H9 (cell line): ENCODE measurements around the gene DHRS4L2. TPM values are rescaled to one million over a fixed set of nuclear protein-coding genes. Genes with fewer than 3 reads are reported as not detected.
A peak's percentile ranks its signal among the peaks of the same experiment; 100 is the strongest.
"Not testable (repeated sequence)": the region's sequence is repeated elsewhere in the genome, so short reads cannot be mapped to it uniquely, and the experiment has no call there.

Experiments
- DNase-seq: peaks from one replicate; pipeline ENCODE4 v3.0.0-alpha.2; 2017
- H2AFZ ChIP-seq: one replicate; pipeline ENCODE4 v1.6.1; 2013; ENCODE audit warnings: mild to moderate bottlenecking, low read length, control low read depth, moderate library complexity
- H2AK5ac ChIP-seq: 2 replicates; pipeline ENCODE4 v1.6.1; 2013; ENCODE audit warnings: low read length, control low read depth, mixed read lengths; ENCODE audit not compliant: insufficient read length
- H2BK120ac ChIP-seq: one replicate; pipeline ENCODE4 v1.6.1; 2013; ENCODE audit warnings: low read depth, mild to moderate bottlenecking, low read length, control low read depth, inconsistent platforms; ENCODE audit not compliant: poor library complexity, severe bottlenecking
- H2BK12ac ChIP-seq: 2 replicates; pipeline ENCODE4 v1.6.1; 2013; ENCODE audit warnings: low read length, control low read depth, mixed read lengths, low read depth; ENCODE audit not compliant: insufficient read length
- H2BK15ac ChIP-seq: 2 replicates; pipeline ENCODE4 v1.6.1; 2013; ENCODE audit warnings: low read depth, low read length, control low read depth
- H2BK20ac ChIP-seq: one replicate; pipeline ENCODE4 v1.6.1; 2013; ENCODE audit warnings: low read depth, mild to moderate bottlenecking, low read length, control low read depth, inconsistent platforms; ENCODE audit not compliant: poor library complexity, severe bottlenecking
- H2BK5ac ChIP-seq: 2 replicates; pipeline ENCODE4 v1.6.1; 2013; ENCODE audit warnings: low read length, control low read depth, mixed read lengths; ENCODE audit not compliant: insufficient read length
- H3K14ac ChIP-seq: 2 replicates; pipeline ENCODE4 v1.6.1; 2013; ENCODE audit warnings: low read length, control low read depth; ENCODE audit not compliant: insufficient read depth
- H3K18ac ChIP-seq: 2 replicates; pipeline ENCODE4 v1.6.1; 2013; ENCODE audit warnings: low read depth, mild to moderate bottlenecking, mixed read lengths, low read length, control low read depth; ENCODE audit not compliant: insufficient read length
- H3K23ac ChIP-seq: 2 replicates; pipeline ENCODE4 v1.6.1; 2013; ENCODE audit warnings: low read length, control low read depth, mixed read lengths, low read depth; ENCODE audit not compliant: insufficient read length
- H3K23me2 ChIP-seq: 2 replicates; pipeline ENCODE4 v1.6.1; 2013; ENCODE audit warnings: low read depth, mild to moderate bottlenecking, mixed read lengths, low read length, control low read depth; ENCODE audit not compliant: insufficient read length, poor library complexity, severe bottlenecking
- H3K27ac ChIP-seq: 2 replicates; pipeline ENCODE4 v1.5.1; 2013; ENCODE audit warnings: low read length, control low read depth, mixed read lengths, low read depth; ENCODE audit not compliant: insufficient read length
- H3K27me3 ChIP-seq: 2 replicates; pipeline ENCODE4 v1.6.1; 2013; ENCODE audit warnings: low read length, control low read depth, inconsistent platforms; ENCODE audit not compliant: insufficient read depth
- H3K4ac ChIP-seq: 2 replicates; pipeline ENCODE4 v1.6.1; 2013; ENCODE audit warnings: low read depth, mild to moderate bottlenecking, control low read depth, inconsistent platforms, low read length, moderate library complexity
- H3K4me1 ChIP-seq: 2 replicates; pipeline ENCODE4 v1.6.1; 2013; ENCODE audit warnings: low read length, control low read depth, inconsistent platforms; ENCODE audit not compliant: insufficient read depth
- H3K4me2 ChIP-seq: 2 replicates; pipeline ENCODE4 v1.6.1; 2013; ENCODE audit warnings: low read length, control low read depth, mixed read lengths; ENCODE audit not compliant: insufficient read length, insufficient read depth
- H3K56ac ChIP-seq: 2 replicates; pipeline ENCODE4 v1.6.1; 2013; ENCODE audit warnings: low read depth, mild to moderate bottlenecking, mixed read lengths, low read length, control low read depth; ENCODE audit not compliant: insufficient read length
- H3K79me1 ChIP-seq: 2 replicates; pipeline ENCODE4 v1.6.1; 2013; ENCODE audit warnings: low read depth, mild to moderate bottlenecking, moderate library complexity, low read length, control low read depth, inconsistent platforms; ENCODE audit not compliant: insufficient read depth, poor library complexity, severe bottlenecking
- H3K79me2 ChIP-seq: 2 replicates; pipeline ENCODE4 v1.6.1; 2013; ENCODE audit warnings: low read length, control low read depth, inconsistent platforms; ENCODE audit not compliant: insufficient read depth
- H3K9ac ChIP-seq: 2 replicates; pipeline ENCODE4 v1.6.1; 2013; ENCODE audit warnings: low read length, control low read depth, mixed read lengths; ENCODE audit not compliant: insufficient read length; ENCODE audit errors: extremely low read depth
- H3K9me3 ChIP-seq: one replicate; pipeline ENCODE4 v1.6.1; 2013; ENCODE audit warnings: low read depth, low read length, inconsistent platforms; ENCODE audit not compliant: control insufficient read depth
- H3T11ph ChIP-seq: one replicate; pipeline ENCODE4 v1.6.1; 2013; ENCODE audit warnings: mild to moderate bottlenecking, low read length, control low read depth, inconsistent platforms
- H4K20me1 ChIP-seq: one replicate; pipeline ENCODE4 v1.6.1; 2013; ENCODE audit not compliant: control insufficient read depth, insufficient read length, insufficient read depth
- H4K5ac ChIP-seq: 2 replicates; pipeline ENCODE4 v1.6.1; 2013; ENCODE audit warnings: low read depth, mild to moderate bottlenecking, mixed read lengths, low read length, control low read depth; ENCODE audit not compliant: insufficient read length
- H4K8ac ChIP-seq: replicated peaks from 2 replicates; pipeline ENCODE4 v1.6.1; 2013; ENCODE audit warnings: low read length, control low read depth, mixed read lengths, low read depth; ENCODE audit not compliant: insufficient read length
- H4K91ac ChIP-seq: 2 replicates; pipeline ENCODE4 v1.6.1; 2013; ENCODE audit warnings: low read depth, mild to moderate bottlenecking, moderate library complexity, mixed read lengths, low read length, control low read depth; ENCODE audit not compliant: insufficient read length
- H3K27ac Mint-ChIP-seq, 3 experiments: 2 replicates in 2 of 3; 3 replicates in 1 of 3; pipeline ENCODE4 v1.8.0; 2020 to 2021; ENCODE audit warnings: mixed read lengths in 3 of 3, mild to moderate bottlenecking in 1 of 3, moderate library complexity in 1 of 3
- H3K27me3 Mint-ChIP-seq: 2 replicates; pipeline ENCODE4 v1.8.0; 2021; ENCODE audit warnings: low read depth, mild to moderate bottlenecking, moderate library complexity, mixed read lengths
- H3K36me3 Mint-ChIP-seq, 3 experiments: 2 replicates in 2 of 3; 3 replicates in 1 of 3; pipeline ENCODE4 v1.8.0; 2020 to 2021; ENCODE audit warnings: low read depth in 3 of 3, mixed read lengths in 3 of 3; ENCODE audit not compliant: insufficient read depth in 1 of 3
- H3K4me1 Mint-ChIP-seq, 2 experiments: 2 replicates each; pipeline ENCODE4 v1.8.0; 2020; ENCODE audit warnings: mixed read lengths in 2 of 2
- H3K4me3 Mint-ChIP-seq, 2 experiments: 2 replicates in 1 of 2; 3 replicates in 1 of 2; pipeline ENCODE4 v1.8.0; 2020 to 2021; ENCODE audit warnings: mild to moderate bottlenecking in 2 of 2, mixed read lengths in 2 of 2, moderate library complexity in 1 of 2
- H3K9me3 Mint-ChIP-seq, 2 experiments: 2 replicates in 1 of 2; 3 replicates in 1 of 2; pipeline ENCODE4 v1.8.0; 2020; ENCODE audit warnings: mild to moderate bottlenecking in 2 of 2, mixed read lengths in 2 of 2, moderate library complexity in 1 of 2
- WGBS: extraction: QIAGEN DNeasy Blood & Tissue Kit; methylation state at CpG from one replicate; pipeline ENCODE4 v1.1.7; 2013; ENCODE audit warnings: missing lambda C conversion rate, low lambda C conversion rate, mixed read lengths; ENCODE audit not compliant: insufficient read length; ENCODE audit errors: extremely low coverage; 5-methylcytosine and 5-hydroxymethylcytosine counted together
- long read RNA-seq: library from polyadenylated mRNA; unstranded; transcript quantifications from one replicate; pipeline ENCODE4 v2.0.0, GENCODE V29; 2020
- total RNA-seq: library from RNA; stranded (reverse); gene quantifications from 2 replicates; pipeline ENCODE4 v1.2.1, GENCODE V29; 2021

The DHRS4L2 gene
- 9.7 and 10.2 TPM in 2 replicates for total RNA-seq
- long read RNA-seq, partial matches to known transcripts, result 0 of 15 reads
- long read RNA-seq, other reads (novel, unspliced or antisense), result 8 of 15 reads

DNA sequence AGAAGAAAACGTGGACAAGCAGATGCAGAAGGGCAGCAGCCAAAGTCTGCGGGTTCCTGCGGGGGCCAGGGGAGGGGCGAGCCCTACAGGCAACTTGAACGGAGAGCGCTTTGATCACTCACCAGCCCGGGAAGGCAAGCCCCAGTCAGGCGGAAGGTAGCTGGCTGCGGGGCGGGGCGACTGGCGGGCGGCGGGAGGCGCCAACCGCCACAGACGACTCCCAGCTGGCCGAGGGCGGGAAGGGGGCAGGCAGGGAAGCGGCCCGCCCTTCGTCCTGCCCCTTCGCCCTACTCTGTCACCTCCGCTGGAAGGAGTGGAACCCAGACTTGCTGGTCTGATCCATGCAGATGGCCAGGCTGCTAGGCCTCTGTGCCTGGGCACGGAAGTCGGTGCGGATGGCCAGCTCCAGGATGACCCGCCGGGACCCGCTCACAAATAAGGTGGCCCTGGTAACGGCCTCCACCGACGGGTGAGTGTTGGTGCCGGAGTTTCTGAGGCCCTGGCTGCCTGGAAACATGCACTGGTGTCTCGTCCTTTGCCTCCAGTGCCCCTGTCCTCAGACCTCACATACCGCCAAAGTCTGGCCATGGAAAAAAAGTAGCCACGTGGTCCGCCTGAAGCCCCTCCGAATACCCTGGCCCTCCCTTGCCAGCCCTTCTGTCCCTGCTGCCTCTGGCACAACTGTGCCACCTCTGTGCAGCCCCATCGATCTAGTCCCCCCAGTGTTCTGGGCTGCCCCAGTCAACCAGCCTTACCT lies at the start of gene DHRS4L2:
TSS of gene DHRS4L2 (plus strand) at position 323 of the 757 bp plus-strand sequence. CDS start at position 342, 19 bp downstream.
- H3K27me3 Mint-ChIP-seq, H3K56ac ChIP-seq: not testable (repeated sequence)

More for the DNA sequence above, at the start of gene DHRS4L2:
- Histone ChIP-seq H3K4me2 (peak within 1 kb of the TSS; percentile 30), H3K9ac (peak within 1 kb of the TSS; percentile 39)
- not testable (repeated sequence) for H2BK120ac ChIP-seq, H3K23ac ChIP-seq, H3K9me3 Mint-ChIP-seq, H3T11ph ChIP-seq, H3K18ac ChIP-seq, H3K9me3 ChIP-seq, H3K27ac Mint-ChIP-seq, H3K14ac ChIP-seq, H2AFZ ChIP-seq, H4K91ac ChIP-seq, H3K36me3 Mint-ChIP-seq, H3K23me2 ChIP-seq, H2BK15ac ChIP-seq, H2BK20ac ChIP-seq, H2BK12ac ChIP-seq, H3K27ac ChIP-seq, H3K79me2 ChIP-seq, H3K27me3 ChIP-seq, H3K4ac ChIP-seq, H2BK5ac ChIP-seq, H3K79me1 ChIP-seq, H4K5ac ChIP-seq, H4K8ac ChIP-seq, H2AK5ac ChIP-seq, H3K4me1 ChIP-seq, H4K20me1 ChIP-seq
- peak; percentile 93 for DNase-seq
- no CpG with 5 or more reads among the region's 40 CpGs for WGBS
- Mint-ChIP-seq H3K4me1 (peaks cover 12 to 19% of the 10 kb centered on the region in 2 experiments), H3K4me3 (peak within 1 kb of the TSS; percentile 49 to 71)
